ENCODE results near the gene PDCD10.

DNA sequence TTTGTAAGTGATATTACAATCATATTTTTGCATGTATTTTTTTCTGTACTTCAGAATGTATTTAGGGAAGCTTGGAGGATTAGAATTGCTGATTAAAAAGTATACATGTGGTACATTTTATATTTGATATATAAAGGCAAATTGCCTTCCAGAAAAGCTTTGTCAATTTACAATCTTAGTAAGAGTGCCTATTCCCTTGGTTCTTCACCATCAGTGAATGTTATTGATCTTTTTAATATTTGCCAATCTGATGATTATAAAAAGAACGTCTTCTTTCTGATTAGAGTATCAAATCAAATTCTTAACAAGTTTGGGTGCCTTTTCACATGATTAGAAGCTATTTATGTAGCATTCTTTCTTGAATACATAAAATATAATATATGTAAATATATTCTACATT lies 90.1 kb downstream of the PDCD10 start:
- TF ChIP-seq TEAD4 (IDR thresholded peaks at IDR 0.05; ENCODE audit: borderline replicate concordance, insufficient read depth) = no peak
- no peak for TF ChIP-seq SIN3A (IDR thresholded peaks at IDR 0.05; ENCODE audit: borderline replicate concordance, low read depth, low read length)
- TF ChIP-seq, protein P1, sequence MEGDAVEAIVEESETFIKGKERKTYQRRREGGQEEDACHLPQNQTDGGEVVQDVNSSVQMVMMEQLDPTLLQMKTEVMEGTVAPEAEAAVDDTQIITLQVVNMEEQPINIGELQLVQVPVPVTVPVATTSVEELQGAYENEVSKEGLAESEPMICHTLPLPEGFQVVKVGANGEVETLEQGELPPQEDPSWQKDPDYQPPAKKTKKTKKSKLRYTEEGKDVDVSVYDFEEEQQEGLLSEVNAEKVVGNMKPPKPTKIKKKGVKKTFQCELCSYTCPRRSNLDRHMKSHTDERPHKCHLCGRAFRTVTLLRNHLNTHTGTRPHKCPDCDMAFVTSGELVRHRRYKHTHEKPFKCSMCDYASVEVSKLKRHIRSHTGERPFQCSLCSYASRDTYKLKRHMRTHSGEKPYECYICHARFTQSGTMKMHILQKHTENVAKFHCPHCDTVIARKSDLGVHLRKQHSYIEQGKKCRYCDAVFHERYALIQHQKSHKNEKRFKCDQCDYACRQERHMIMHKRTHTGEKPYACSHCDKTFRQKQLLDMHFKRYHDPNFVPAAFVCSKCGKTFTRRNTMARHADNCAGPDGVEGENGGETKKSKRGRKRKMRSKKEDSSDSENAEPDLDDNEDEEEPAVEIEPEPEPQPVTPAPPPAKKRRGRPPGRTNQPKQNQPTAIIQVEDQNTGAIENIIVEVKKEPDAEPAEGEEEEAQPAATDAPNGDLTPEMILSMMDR (IDR thresholded peaks at IDR 0.05) = no peak
- TF ChIP-seq SMC3 (IDR thresholded peaks at IDR 0.05; ENCODE audit: low read depth, low read length) = no peak
- no peak for TF ChIP-seq FOXM1 (IDR thresholded peaks at IDR 0.05; ENCODE audit: low read depth)
- TF ChIP-seq, protein P2, sequence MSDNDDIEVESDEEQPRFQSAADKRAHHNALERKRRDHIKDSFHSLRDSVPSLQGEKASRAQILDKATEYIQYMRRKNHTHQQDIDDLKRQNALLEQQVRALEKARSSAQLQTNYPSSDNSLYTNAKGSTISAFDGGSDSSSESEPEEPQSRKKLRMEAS (IDR thresholded peaks at IDR 0.05; ENCODE audit: low read depth) = no peak
- no peak for TF ChIP-seq FOSL2 (IDR thresholded peaks at IDR 0.05; ENCODE audit: borderline replicate concordance, low read depth)
- TF ChIP-seq EP300 (IDR thresholded peaks at IDR 0.05; ENCODE audit: borderline replicate concordance in 1 of 2, low read depth in 1 of 2, low read length in 1 of 2) = no peak
